A204.1 (cell line): ENCODE results near the gene CDCA3.
"Not testable (repeated sequence)": the region's sequence is repeated elsewhere in the genome, so short reads cannot be mapped to it uniquely, and the experiment has no call there.

Experiments
- FAIRE-seq: peaks from 2 replicates; lab custom pipeline; 2012; peaks lifted over from hg19 to GRCh38; lab: Jason Lieb, UNC

CDCA3 gene

GRCh38 chr12:6872073-6873048 lies 21.3 kb upstream of the CDCA3 start:
- no peak for FAIRE-seq

- FAIRE-seq: no peak
Measured at GRCh38 chr12:6871052-6871957, 20.2 kb upstream of the CDCA3 start.

DNA sequence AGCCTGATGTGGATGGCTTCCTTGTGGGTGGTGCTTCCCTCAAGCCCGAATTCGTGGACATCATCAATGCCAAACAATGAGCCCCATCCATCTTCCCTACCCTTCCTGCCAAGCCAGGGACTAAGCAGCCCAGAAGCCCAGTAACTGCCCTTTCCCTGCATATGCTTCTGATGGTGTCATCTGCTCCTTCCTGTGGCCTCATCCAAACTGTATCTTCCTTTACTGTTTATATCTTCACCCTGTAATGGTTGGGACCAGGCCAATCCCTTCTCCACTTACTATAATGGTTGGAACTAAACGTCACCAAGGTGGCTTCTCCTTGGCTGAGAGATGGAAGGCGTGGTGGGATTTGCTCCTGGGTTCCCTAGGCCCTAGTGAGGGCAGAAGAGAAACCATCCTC lies 19.2 kb upstream of the CDCA3 start:
- FAIRE-seq: not testable (repeated sequence)

- no peak for FAIRE-seq
Measured at GRCh38 chr12:6869049-6870021, 18.2 kb upstream of the CDCA3 start.

DNA sequence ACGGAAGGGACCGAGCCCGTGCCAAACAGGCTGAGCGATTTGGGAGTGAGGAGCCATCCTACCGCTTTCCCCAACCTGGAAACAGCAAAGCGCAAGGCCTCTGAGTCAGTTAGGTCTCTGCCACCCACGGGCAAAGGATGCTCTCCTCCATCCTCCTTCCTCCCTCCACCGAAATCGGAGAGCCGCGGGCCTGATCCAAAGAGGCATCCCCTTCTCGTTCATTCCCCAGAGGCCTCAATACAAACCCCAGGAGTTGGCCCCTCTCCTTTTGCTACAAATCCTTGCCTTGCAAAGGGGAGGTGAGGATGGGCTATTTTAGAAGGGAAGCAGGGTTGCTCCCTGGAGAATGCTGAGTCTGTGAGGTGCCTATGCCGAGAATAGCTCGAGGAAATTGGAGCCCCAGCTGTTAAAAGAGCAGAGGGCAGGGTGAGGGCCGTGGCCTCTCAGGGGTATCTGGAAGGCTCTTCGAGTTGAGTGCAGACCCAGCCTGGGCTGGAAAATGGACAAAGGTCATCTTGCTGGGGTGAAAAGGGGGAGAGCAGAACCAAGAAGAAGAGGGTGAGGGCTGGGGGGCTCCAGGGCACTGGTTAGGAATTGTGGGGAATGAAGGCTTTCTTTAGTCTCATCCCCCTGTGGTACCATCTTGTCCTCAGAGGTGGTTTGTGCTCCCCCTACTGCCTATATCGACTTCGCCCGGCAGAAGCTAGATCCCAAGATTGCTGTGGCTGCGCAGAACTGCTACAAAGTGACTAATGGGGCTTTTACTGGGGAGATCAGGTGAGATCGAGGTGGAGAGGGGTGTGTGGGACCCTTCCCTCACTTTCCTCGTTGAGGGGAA lies 17.3 kb upstream of the CDCA3 start:
- FAIRE-seq: no peak

DNA sequence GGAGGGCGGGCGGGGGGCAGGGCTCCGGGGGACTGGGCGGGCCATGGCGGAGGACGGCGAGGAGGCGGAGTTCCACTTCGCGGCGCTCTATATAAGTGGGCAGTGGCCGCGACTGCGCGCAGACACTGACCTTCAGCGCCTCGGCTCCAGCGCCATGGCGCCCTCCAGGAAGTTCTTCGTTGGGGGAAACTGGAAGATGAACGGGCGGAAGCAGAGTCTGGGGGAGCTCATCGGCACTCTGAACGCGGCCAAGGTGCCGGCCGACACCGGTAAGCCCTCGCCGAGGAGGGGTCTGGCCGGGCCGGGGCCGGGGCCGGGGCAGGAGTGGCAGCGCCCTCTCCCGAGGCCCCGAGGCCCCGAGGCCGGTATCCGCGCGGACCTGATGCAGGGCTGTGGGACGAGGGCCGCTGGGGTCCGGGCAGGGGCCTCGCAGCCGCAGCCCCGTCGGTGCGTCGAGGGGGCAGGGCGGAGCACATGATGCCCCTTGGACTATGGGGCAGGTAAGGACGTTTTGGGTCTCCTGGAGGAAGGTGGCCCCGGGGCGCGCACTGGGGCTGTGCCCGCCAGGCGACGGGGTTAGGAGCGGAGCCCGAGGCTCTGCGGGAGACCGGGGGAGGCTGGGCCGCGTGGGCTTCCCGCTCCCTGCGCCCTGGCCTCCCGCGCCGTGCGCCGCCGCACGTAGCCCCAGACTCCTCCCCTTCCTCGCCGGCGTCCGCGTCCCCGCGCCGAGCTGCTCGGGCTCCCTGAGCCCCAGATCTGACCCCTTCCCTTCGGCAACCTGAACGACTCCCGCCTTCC lies 16.5 kb upstream of the CDCA3 start, which contains the start of gene TPI1:
TSS of gene TPI1 (plus strand) at position 119 of the 798 bp plus-strand sequence. CDS start at position 155, 36 bp downstream.
- no peak for FAIRE-seq

DNA sequence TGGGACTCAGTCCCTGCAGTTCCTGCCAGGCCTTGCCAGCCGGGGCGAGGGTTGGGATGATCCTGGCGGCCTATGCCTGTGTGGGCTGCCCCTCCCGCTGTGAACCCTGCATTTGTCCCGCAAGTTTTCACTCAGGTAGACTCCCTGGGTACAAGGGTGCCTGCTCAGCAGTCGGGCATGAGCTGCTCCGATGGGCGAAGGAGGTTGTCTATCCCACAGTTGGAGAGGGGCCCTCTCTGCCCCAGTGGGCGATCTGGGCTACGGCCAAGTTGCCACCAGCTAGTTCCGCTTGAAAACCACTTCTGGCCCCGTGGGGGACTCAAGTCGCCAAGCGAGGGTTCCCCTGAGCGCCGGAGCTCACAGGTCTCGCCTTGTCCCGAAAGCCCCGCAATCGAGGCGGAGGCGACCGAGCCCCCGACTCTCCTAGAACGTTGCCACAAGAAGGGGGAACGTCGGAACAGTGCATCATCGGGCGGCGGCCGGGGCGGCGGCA lies 15.9 kb upstream of the CDCA3 start:
- no peak for FAIRE-seq

DNA sequence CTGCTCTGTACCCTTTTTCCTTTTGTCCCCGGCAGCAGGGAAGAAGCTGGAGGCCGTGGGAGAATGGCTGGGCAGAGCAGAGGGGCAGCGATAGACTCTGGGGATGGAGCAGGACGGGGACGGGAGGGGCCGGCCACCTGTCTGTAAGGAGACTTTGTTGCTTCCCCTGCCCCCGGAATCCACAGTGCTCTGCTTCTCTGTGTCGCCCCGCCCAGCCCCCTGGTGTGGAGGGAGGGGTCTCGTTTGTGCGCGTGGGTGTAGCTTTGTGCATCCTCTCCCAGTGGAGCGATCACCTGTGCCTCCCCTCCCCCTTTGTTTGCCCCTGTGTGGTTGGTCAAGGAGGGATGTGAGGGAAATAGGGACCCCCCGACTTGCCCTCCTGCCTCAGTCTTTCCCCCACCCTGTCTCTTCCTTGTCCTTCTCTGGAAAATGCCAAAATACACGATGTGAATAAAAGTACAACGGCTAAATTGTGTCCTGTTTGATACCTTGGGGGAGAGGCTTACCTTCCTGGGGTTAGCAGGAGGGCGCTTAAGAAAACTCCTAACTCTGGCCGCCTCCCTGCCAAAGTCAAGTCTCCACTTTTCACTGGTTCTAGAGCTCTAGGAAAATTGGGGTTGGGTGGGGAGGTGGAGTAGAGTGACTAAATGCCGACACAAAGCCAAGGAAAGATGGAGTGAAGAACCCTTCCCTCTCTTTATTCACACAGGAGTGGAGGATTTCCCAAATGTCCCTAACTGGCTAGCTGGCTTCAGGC lies 15.3 kb upstream of the CDCA3 start:
- no peak for FAIRE-seq

GRCh38 chr12:6865307-6865706 lies 14.2 kb upstream of the CDCA3 start:
- not testable (repeated sequence) for FAIRE-seq

- no peak for FAIRE-seq
Measured at GRCh38 chr12:6863586-6864321, 12.7 kb upstream of the CDCA3 start.

- no peak for FAIRE-seq
Measured at GRCh38 chr12:6863033-6863432, 11.9 kb upstream of the CDCA3 start.

DNA sequence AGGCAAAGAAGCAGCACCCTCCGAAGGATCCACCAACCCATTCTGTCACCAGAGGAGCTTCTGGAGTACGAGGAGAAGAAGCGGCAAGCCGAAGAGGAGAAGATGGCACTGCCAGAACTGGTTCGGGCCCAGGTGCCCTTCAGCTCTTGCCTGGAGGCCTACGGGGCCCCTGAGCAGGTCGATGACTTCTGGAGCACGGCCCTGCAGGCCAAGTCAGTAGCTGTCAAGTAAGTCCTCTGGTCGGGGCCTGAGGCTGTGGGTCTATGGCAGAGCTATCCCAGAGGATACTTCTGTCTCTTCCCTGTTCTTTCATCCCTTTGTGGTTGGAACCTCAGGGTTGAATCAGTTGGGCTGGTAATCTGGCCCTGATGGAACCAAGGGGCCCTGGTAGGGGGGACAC lies 10.3 kb upstream of the CDCA3 start:
- FAIRE-seq: no peak

- FAIRE-seq: no peak
Measured at GRCh38 chr12:6860942-6861341, 9.9 kb upstream of the CDCA3 start.

GRCh38 chr12:6860116-6860515 lies 9.0 kb upstream of the CDCA3 start:
- no peak for FAIRE-seq

- no peak for FAIRE-seq
Measured at GRCh38 chr12:6858799-6859198, 7.7 kb upstream of the CDCA3 start.

DNA sequence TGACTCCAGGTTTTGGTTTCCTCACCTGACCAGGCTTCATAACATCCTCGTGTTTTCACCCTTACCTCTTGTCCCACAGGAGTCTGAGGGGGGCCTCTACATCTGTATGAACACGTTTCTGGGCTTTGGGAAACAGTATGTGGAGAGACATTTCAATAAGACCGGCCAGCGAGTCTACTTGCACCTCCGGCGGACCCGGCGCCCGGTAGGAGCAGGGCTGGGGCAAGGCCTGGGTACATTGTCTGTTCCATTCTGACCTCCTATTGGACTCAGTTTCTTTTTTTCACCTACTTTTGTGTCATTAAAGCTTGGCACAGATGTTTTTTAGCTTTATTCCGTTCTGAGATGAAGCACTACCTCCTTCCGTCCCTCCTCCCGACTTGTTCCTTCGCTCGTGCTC lies 4.2 kb upstream of the CDCA3 start:
- no peak for FAIRE-seq

GRCh38 chr12:6854036-6854435 lies 3.0 kb upstream of the CDCA3 start:
- no peak for FAIRE-seq

GRCh38 chr12:6853626-6854025 lies 2.5 kb upstream of the CDCA3 start:
- no peak for FAIRE-seq
